ENCODE results near the gene TESMIN.

TESMIN gene

GRCh38 chr11:68658097-68658496 lies 93.2 kb downstream of the TESMIN start:
- DNase-seq: no peak

All from activated CD4-positive, alpha-beta T cell treated with anti-CD3 and anti-CD28 coated beads, Interleukin-2, amount 50 U/mL, for 4 hours (primary cell).